ENCODE measurements around the gene ALOXE3. TPM values are rescaled to one million over a fixed set of nuclear protein-coding genes. Genes with fewer than 3 reads are reported as not detected.

Gene ALOXE3
- total RNA-seq, 1 experiment from 2014 or later = 0.13 TPM

DNA sequence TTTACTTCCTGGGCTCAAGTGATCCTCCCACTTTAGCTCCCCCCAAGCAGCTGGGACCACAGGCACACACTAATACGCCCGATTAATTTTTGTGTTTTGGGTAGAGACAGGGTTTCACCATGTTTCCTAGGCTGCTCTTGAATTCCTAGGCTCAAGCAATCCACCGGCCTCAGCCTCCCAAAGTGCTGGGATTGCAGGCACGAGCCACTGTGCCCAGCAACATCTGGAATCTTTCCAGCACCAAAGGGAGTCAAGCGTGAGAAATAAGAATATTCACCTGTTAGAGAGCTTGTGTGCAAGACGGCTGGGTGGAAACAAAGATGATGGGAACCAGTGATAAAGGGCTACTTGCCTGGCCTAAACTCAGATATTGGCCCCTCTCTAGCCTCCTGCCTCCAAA lies 16.6 kb downstream of the ALOXE3 start:
- no peak for TF ChIP-seq CTCF (conservative IDR thresholded peaks at IDR 0.05)
- no CpG with 5 or more reads among the region's 6 CpGs for WGBS (ENCODE audit: extremely low coverage, insufficient read length, low lambda C conversion rate)
- H3K36me3 Mint-ChIP-seq (ENCODE audit: insufficient read depth in 1 of 3, low read depth in 3 of 3) = no peaks in the 10 kb centered on the region

More for the DNA sequence above, 16.6 kb downstream of the ALOXE3 start:
- Histone ChIP-seq H3K79me1 (ENCODE audit: insufficient read depth, low read depth, low read length, poor library complexity, severe bottlenecking) (no peaks in the 10 kb centered on the region), H3K27me3 (ENCODE audit: insufficient read depth, low read length) (no peaks in the 10 kb centered on the region), H3T11ph (ENCODE audit: low read length) (no peak overlapping the region), H3K14ac (ENCODE audit: insufficient read depth, low read length) (no peak overlapping the region), H4K8ac (replicated peaks; ENCODE audit: insufficient read length, low read depth, low read length) (no peak overlapping the region), H2AK5ac (ENCODE audit: insufficient read length, low read length) (no peak overlapping the region), H3K23me2 (ENCODE audit: insufficient read length, low read depth, low read length, poor library complexity, severe bottlenecking) (no peaks in the 10 kb centered on the region), H3K4ac (ENCODE audit: low read depth, low read length) (no peak overlapping the region), H2BK120ac (ENCODE audit: low read depth, low read length, poor library complexity, severe bottlenecking) (no peak overlapping the region), H3K27ac (ENCODE audit: insufficient read length, low read depth, low read length) (no peak overlapping the region), H3K18ac (ENCODE audit: insufficient read length, low read depth, low read length) (no peak overlapping the region), H4K20me1 (ENCODE audit: control insufficient read depth, insufficient read depth, insufficient read length) (no peaks in the 10 kb centered on the region), H3K56ac (ENCODE audit: insufficient read length, low read depth, low read length) (no peak overlapping the region), H3K79me2 (ENCODE audit: insufficient read depth, low read length) (no peaks in the 10 kb centered on the region), H2BK20ac (ENCODE audit: low read depth, low read length, poor library complexity, severe bottlenecking) (no peak overlapping the region), H3K4me1 (ENCODE audit: insufficient read depth, low read length) (no peaks in the 10 kb centered on the region), H2AFZ (ENCODE audit: low read length) (no peak overlapping the region), H2BK15ac (ENCODE audit: low read depth, low read length) (no peak overlapping the region), H3K9me3 (ENCODE audit: control insufficient read depth, low read depth, low read length) (no peaks in the 10 kb centered on the region), H4K91ac (ENCODE audit: insufficient read length, low read depth, low read length) (no peak overlapping the region), H3K4me2 (ENCODE audit: insufficient read depth, insufficient read length, low read length) (no peak overlapping the region), H4K5ac (ENCODE audit: insufficient read length, low read depth, low read length) (no peak overlapping the region), H2BK12ac (ENCODE audit: insufficient read length, low read depth, low read length) (no peak overlapping the region), H3K23ac (ENCODE audit: insufficient read length, low read depth, low read length) (no peak overlapping the region), H3K9ac (ENCODE audit: extremely low read depth, insufficient read length, low read length) (no peak overlapping the region), H2BK5ac (ENCODE audit: insufficient read length, low read length) (no peak overlapping the region)
- no peak for DNase-seq
- peaks cover 23% of the 10 kb centered on the region for H3K27me3 Mint-ChIP-seq (ENCODE audit: low read depth)
- H3K27ac Mint-ChIP-seq = no peak overlapping the region
- no peaks in the 10 kb centered on the region for H3K9me3 Mint-ChIP-seq
- no peak overlapping the region for H3K4me3 Mint-ChIP-seq
- H3K4me1 Mint-ChIP-seq = peaks cover 6 to 7% of the 10 kb centered on the region in 2 experiments

Data from H9 (cell line).